Nephron (organoid): ENCODE results near the gene OR13J1.

Source experiments
- H3K27ac Mint-ChIP-seq, 3 experiments: 2 replicates each; pipeline ENCODE4 v1.8.0; 2020; ENCODE audit warnings: mixed read lengths in 3 of 3, mild to moderate bottlenecking in 2 of 3, moderate library complexity in 1 of 3
- H3K27me3 Mint-ChIP-seq: 2 replicates; pipeline ENCODE4 v1.8.0; 2021; ENCODE audit warnings: low read depth, mild to moderate bottlenecking, moderate library complexity, mixed read lengths
- H3K36me3 Mint-ChIP-seq: 2 replicates; pipeline ENCODE4 v1.8.0; 2020; ENCODE audit warnings: low read depth, mixed read lengths
- H3K4me1 Mint-ChIP-seq: 2 replicates; pipeline ENCODE4 v1.8.0; 2020; ENCODE audit warnings: mixed read lengths
- H3K4me3 Mint-ChIP-seq, 3 experiments: 2 replicates each; pipeline ENCODE4 v1.8.0; 2020; ENCODE audit warnings: mild to moderate bottlenecking in 3 of 3, mixed read lengths in 3 of 3, moderate library complexity in 2 of 3
- H3K9me3 Mint-ChIP-seq: 2 replicates; pipeline ENCODE4 v1.8.0; 2020; ENCODE audit warnings: mixed read lengths
- CTCF ChIP-seq, 3 experiments: fragments of 200-600 bp; sonication (generic); IDR thresholded peaks; one replicate each; pipeline ENCODE4 v1.5.0; 2021; ENCODE audit warnings: antibody characterized with exemption in 3 of 3; ENCODE audit not compliant: unreplicated experiment in 3 of 3

OR13J1 gene

GRCh38 chr9:35863583-35863982 lies 6.6 kb downstream of the OR13J1 start:
- Mint-ChIP-seq H3K27ac (no peak overlapping the region), H3K27me3 (peaks cover 21% of the 10 kb centered on the region), H3K9me3 (no peaks in the 10 kb centered on the region), H3K36me3 (no peaks in the 10 kb centered on the region), H3K4me1 (no peaks in the 10 kb centered on the region), H3K4me3 (no peak overlapping the region)
- TF ChIP-seq CTCF (IDR thresholded peaks at IDR 0.05; ENCODE audit: unreplicated experiment in 3 of 3), result no peak

- H3K4me1 Mint-ChIP-seq, result no peaks in the 10 kb centered on the region
- no peak for TF ChIP-seq CTCF (IDR thresholded peaks at IDR 0.05; ENCODE audit: unreplicated experiment in 3 of 3)
- no peaks in the 10 kb centered on the region for H3K36me3 Mint-ChIP-seq
- H3K9me3 Mint-ChIP-seq, result no peaks in the 10 kb centered on the region
- H3K27me3 Mint-ChIP-seq, result peaks cover 21% of the 10 kb centered on the region
- H3K4me3 Mint-ChIP-seq, result no peak overlapping the region
- no peak overlapping the region for H3K27ac Mint-ChIP-seq
Observed at GRCh38 chr9:35862328-35862727, 7.9 kb downstream of the OR13J1 start.

GRCh38 chr9:35861161-35861897 lies 8.9 kb downstream of the OR13J1 start:
- Mint-ChIP-seq H3K4me1 (no peaks in the 10 kb centered on the region), H3K4me3 (no peak overlapping the region), H3K36me3 (no peaks in the 10 kb centered on the region), H3K27ac (no peak overlapping the region), H3K9me3 (no peaks in the 10 kb centered on the region), H3K27me3 (peaks cover 21% of the 10 kb centered on the region)
- no peak for TF ChIP-seq CTCF (IDR thresholded peaks at IDR 0.05; ENCODE audit: unreplicated experiment in 3 of 3)

GRCh38 chr9:35859990-35860339 lies 10.2 kb downstream of the OR13J1 start:
- Mint-ChIP-seq H3K36me3 (peaks cover 3% of the 10 kb centered on the region), H3K4me1 (no peaks in the 10 kb centered on the region), H3K9me3 (no peaks in the 10 kb centered on the region), H3K4me3 (no peak overlapping the region), H3K27me3 (peaks cover 18% of the 10 kb centered on the region), H3K27ac (no peak overlapping the region)
- no peak for TF ChIP-seq CTCF (IDR thresholded peaks at IDR 0.05; ENCODE audit: unreplicated experiment in 3 of 3)

- Mint-ChIP-seq H3K4me3 (no peak overlapping the region), H3K4me1 (no peaks in the 10 kb centered on the region), H3K9me3 (no peaks in the 10 kb centered on the region), H3K36me3 (peaks cover 3% of the 10 kb centered on the region), H3K27ac (no peak overlapping the region), H3K27me3 (peaks cover 18% of the 10 kb centered on the region)
- no peak for TF ChIP-seq CTCF (IDR thresholded peaks at IDR 0.05; ENCODE audit: unreplicated experiment in 3 of 3)
Observed at GRCh38 chr9:35859310-35859989, 10.8 kb downstream of the OR13J1 start.

GRCh38 chr9:35858458-35858857 lies 11.7 kb downstream of the OR13J1 start:
- no peak for TF ChIP-seq CTCF (IDR thresholded peaks at IDR 0.05; ENCODE audit: unreplicated experiment in 3 of 3)
- no peak overlapping the region for H3K27ac Mint-ChIP-seq
- H3K27me3 Mint-ChIP-seq, result peaks cover 18% of the 10 kb centered on the region
- no peak overlapping the region for H3K4me3 Mint-ChIP-seq
- H3K9me3 Mint-ChIP-seq, result no peaks in the 10 kb centered on the region
- H3K36me3 Mint-ChIP-seq, result peaks cover 3% of the 10 kb centered on the region
- H3K4me1 Mint-ChIP-seq, result no peaks in the 10 kb centered on the region
